IPS-18a (cell line): ENCODE measurements around the gene CCDC127.

ENCODE experiments used
- H3K27ac ChIP-seq: one replicate; pipeline ENCODE4 v1.5.1; 2013; ENCODE audit warnings: low read length
- H3K27me3 ChIP-seq: one replicate; pipeline ENCODE4 v1.6.1; 2013; ENCODE audit warnings: mild to moderate bottlenecking, low read length; ENCODE audit not compliant: control insufficient read depth, insufficient read depth
- H3K36me3 ChIP-seq: one replicate; pipeline ENCODE4 v1.6.1; 2013; ENCODE audit warnings: low read depth, low read length; ENCODE audit not compliant: control insufficient read depth
- H3K4me1 ChIP-seq: one replicate; pipeline ENCODE4 v1.6.1; 2013; ENCODE audit warnings: low read depth, low read length; ENCODE audit not compliant: control insufficient read depth
- H3K4me3 ChIP-seq: one replicate; pipeline ENCODE4 v1.5.1; 2013; ENCODE audit warnings: low read length
- H3K9ac ChIP-seq: one replicate; pipeline ENCODE4 v1.6.1; 2013; ENCODE audit warnings: mild to moderate bottlenecking, low read length, moderate library complexity
- H3K9me3 ChIP-seq: one replicate; pipeline ENCODE4 v1.6.1; 2013; ENCODE audit warnings: low read depth, low read length; ENCODE audit not compliant: control insufficient read depth

Gene CCDC127

DNA sequence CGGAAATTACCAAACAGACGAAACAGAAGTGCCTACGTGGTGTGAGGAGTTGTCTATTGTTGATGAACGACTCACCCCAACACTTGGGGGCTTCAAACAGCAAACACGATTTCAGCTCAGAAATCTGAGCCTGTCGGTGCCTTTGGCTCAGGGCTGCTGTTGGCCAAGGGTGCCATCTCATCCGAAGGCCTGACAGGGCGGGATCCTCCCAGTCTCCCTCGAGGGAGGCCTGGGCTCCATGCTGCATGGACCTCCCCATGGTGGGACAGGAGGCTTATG, 25.3 kb downstream of the CCDC127 start:
- Histone ChIP-seq H3K36me3 (no peaks in the 10 kb centered on the region), H3K9ac (no peak overlapping the region), H3K9me3 (no peaks in the 10 kb centered on the region), H3K4me1 (no peaks in the 10 kb centered on the region), H3K27ac (no peak overlapping the region), H3K4me3 (no peak overlapping the region), H3K27me3 (no peaks in the 10 kb centered on the region)

DNA sequence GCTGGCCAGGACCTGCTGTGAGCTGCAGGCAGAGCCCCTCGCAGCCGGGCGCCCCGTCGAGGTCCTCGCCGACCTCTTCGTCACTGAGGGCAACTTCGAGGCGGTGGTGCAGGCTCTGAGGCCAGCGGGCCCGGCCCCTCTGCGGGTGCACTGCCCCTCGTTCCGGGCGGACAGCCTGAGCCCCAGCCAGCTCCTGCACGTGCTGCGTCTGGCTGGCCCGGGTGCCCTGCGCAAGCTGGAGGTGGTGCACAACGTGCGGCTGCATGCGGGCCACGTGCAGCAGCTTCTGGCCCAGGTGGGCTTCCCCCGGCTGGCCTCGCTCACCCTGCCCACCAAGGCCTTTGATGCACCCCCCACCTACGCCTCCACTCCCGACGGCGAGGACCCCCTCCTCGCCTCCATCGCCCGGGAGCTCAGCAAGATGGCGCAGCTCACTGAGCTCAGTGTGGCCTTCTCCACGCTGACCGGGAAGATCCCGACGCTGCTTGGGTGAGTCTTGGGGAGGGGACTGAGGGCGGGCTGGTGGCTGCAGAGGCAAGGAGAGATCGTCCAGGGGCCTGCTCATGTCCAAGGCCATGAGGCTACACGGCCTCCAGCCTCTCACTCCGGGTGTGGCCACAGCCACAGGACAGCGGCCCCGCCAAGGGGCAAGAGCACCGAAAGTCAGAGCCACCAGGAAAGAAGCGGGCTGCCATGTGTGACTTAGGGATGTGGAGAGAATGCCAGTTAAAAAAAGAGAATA, 25.8 kb downstream of the CCDC127 start:
- Histone ChIP-seq H3K27ac (no peak overlapping the region), H3K4me3 (no peak overlapping the region), H3K27me3 (no peaks in the 10 kb centered on the region), H3K9ac (no peak overlapping the region), H3K9me3 (no peaks in the 10 kb centered on the region), H3K4me1 (no peaks in the 10 kb centered on the region), H3K36me3 (no peaks in the 10 kb centered on the region)

DNA sequence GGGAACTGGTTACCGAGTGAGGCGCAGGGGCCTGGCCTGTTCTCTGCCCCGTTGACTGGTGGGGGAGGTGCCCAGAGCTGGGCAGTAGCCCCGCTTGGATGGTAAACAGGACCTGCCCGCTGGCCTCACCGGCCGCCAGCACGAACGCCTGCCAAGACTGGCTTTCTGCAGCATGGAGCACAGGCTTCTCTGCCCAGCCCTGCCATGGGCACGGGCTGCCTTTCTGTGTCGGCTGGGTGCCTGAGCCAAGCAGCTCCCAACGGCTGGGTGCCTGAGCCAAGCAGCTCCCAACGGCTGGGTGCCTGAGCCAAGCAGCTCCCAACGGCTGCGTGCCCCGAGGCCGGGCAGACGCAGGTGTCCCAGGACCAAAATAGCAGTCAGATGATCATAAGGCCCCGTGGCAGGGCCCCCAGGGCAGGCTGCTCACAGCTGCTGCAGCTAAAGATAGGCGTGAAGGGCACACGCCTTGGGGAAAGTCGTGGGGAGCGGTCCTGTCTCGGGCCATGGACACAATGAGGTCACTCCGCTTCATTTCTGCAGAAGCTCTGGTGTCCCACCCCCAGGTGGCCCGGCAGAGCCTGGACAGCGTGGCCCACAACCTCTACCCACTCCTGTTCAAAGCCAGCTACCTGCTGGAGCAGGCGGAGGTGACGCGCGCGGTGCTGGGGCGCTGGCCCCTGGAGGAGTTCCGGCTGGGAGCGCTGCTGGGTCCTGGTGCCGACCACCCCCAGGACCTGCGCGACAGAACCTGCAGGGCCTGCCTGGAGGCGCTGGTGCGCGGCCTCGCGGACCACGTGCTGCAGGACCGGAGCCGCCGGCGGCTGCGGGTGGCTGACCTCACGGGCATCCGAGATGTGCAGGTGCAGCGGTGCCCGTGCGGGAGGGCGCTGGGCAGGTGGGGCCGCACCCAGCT, 26.7 kb downstream of the CCDC127 start, which contains the start of gene LRRC14B:
LRRC14B (plus strand) TSS at position 460 of the 913 bp plus-strand sequence; CDS start at position 504, 44 bp downstream.
- Histone ChIP-seq H3K27me3 (no peaks in the 10 kb centered on the region), H3K27ac (no peak within 1 kb of the TSS), H3K9ac (no peak within 1 kb of the TSS), H3K4me3 (no peak within 1 kb of the TSS), H3K4me1 (no peaks in the 10 kb centered on the region), H3K9me3 (no peaks in the 10 kb centered on the region), H3K36me3 (no peaks in the 10 kb centered on the region)

DNA sequence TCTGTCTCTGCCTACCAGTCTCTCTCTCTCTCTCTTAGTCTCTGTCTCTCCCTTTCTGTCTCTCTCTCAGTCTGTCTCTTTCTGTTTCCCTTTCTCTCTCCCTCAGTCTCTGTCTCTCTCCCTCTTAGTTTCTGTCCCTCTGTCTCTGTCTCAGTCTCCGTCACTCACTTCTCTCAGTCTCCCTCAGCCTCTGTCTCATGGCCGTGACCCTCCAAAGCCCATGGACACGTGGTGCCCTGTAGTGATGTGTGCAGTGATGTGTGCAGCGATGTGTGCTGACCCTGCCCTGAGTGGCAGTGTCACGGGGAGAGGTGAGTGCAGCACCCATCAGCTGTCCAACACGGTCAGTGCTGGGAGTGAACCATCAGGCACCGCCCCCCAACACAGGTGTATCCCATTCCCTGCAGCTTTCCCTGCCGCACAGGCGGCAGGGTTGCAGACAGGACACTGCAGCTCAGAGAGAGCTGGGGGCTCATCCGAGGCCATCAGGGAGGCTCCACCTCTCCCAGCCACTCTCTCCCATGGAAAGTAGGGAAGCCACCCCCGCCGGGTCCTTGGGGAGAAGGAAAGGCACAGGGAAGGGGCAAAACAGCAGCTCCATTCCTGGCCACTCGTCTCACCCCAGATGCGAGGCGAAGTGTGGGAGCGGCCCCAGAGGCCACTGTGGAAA, 27.5 kb downstream of the CCDC127 start:
- Histone ChIP-seq H3K36me3 (no peaks in the 10 kb centered on the region), H3K9ac (no peak overlapping the region), H3K9me3 (no peaks in the 10 kb centered on the region), H3K27ac (no peak overlapping the region), H3K27me3 (no peaks in the 10 kb centered on the region), H3K4me1 (no peaks in the 10 kb centered on the region), H3K4me3 (no peak overlapping the region)

DNA sequence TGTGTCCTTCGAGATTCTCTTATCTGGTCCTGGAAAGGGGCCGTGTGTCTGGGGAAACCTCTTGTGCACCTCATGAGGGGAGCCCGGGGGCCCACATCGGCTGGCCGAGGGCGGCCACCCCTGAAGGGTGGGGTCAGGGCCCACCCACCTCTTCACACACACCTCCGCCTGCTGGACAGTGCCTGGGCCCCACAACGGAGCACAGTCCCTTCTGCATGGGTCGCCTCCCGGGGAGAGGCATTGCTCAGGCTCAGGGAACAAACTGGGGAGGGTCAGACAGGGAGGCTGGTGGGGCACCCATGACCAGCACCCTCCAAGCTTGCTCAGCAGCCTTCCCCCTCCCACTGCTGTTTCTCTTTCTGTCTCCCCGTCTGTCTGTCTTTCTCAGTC, 28.0 kb downstream of the CCDC127 start:
- Histone ChIP-seq H3K4me1 (no peaks in the 10 kb centered on the region), H3K36me3 (no peaks in the 10 kb centered on the region), H3K9ac (no peak overlapping the region), H3K4me3 (no peak overlapping the region), H3K27ac (no peak overlapping the region), H3K27me3 (no peaks in the 10 kb centered on the region), H3K9me3 (no peaks in the 10 kb centered on the region)

DNA sequence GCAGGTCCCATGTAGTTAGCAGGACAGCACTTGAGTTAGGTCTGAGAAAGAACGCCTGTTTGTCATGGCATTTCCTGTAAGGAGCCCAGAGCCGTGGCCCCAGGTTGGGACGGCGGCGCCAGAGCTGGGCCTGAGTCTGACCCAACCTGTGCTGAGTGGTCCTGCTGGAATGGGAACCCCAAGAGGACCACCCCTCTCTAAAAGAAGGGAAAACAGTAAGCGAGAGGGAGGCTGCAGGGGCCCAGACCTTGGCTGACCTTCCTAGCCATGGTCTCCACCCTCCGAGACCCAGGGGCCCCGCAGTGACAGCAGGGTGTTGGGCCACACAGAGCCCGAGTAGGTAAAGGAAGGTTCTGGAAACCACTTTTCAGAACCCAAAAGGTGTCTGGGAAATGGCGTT, 28.5 kb downstream of the CCDC127 start:
- H3K27ac ChIP-seq: no peak overlapping the region

DNA sequence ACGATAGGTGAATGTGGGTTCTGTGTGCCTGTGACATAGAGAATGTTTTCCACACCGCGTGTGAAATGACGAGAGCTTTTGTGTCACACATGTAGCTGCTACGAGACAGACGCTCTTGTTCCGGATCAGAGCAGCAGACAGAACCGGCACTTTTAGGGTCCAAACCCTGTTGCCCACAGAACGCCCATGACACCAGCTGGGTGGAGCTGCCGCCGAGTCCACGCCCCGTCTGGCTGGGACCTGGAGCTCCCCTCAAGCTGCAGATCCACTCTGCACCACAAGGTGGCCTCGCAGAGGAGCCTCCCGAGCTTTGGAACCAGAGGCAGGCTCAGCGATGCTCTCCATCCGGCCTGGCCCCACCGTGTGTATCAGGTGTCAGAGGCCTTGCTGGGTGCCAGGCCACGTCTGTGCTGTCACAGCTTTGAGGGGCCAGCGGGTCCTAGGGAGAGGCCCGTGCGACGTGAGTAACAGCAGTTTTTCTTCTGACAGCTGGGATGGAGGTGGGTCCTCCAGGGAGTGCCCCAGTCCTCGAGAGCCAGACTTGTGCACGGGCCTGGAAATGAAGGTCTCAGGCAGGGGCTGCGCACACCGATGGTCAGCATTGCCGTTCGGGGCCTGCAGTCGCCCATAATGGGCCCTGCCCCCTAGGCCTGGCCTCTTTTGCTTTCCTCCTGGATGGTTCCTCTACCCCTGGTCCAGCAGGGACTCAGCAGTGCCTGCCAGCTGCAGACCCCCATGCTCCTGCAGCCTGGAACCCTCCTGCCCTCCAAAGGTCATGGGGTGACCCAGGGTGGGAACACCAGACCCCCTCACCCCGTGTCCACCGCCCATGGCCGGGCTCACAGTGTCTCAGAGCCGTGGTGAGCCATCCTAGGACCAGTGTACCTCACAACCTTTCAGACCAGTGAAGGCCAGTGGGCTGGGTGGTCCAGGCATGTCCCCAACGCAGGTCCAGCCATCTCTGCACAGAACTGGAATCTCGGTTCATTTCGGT, 29.2 kb downstream of the CCDC127 start:
- Histone ChIP-seq H3K9ac (no peak overlapping the region), H3K36me3 (no peaks in the 10 kb centered on the region), H3K4me1 (no peaks in the 10 kb centered on the region), H3K4me3 (no peak overlapping the region), H3K27me3 (no peaks in the 10 kb centered on the region), H3K27ac (no peak overlapping the region), H3K9me3 (no peaks in the 10 kb centered on the region)

More for the DNA sequence above, 28.5 kb downstream of the CCDC127 start:
- H3K36me3 ChIP-seq: no peaks in the 10 kb centered on the region
- H3K27me3 ChIP-seq: no peaks in the 10 kb centered on the region
- no peak overlapping the region for H3K4me3 ChIP-seq
- no peaks in the 10 kb centered on the region for H3K9me3 ChIP-seq
- no peak overlapping the region for H3K9ac ChIP-seq
- H3K4me1 ChIP-seq: no peaks in the 10 kb centered on the region

DNA sequence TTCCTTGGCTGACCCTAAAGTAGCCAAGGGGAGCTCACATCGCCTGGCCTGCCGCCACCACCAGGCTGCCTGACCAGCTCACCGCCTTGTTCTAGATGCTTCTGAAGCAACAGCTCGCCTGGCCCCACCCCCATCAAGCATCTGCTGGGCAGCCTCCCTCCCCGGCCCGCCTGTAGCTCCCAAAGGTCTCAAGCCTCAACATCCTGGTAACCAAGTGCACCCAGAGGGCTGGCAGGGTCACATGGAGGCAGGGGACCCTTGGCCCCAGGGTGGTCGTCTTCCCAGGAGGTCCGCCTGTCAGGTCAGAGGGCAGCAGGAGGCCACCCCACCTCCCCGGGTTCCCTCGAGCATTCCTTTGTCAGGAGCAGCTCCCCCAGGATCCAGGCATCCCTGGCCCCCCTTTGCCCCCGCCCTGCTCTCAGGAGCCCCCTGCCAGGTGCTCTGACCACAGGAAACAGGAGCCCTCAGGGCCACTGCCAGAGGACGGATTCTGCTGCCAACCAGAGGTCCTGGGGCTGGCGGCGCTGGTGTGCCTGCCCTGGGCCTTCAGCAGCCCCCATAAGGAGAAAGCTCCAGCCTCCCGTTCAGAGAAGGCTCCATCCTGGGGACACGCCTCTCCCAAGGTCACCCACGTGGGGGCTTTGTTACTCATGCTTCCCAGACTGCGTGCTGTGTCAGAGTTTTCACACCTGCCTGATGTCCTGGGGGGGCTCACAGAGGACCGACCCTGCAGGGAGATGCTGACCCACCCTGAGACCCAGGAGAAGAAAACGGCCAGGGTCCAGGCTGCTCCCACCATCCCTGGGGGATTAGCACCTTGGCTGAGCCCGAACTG, 30.1 kb downstream of the CCDC127 start:
- H3K9me3 ChIP-seq: no peaks in the 10 kb centered on the region
- H3K27me3 ChIP-seq: no peaks in the 10 kb centered on the region
- no peaks in the 10 kb centered on the region for H3K36me3 ChIP-seq
- H3K4me3 ChIP-seq: no peak overlapping the region
- no peaks in the 10 kb centered on the region for H3K4me1 ChIP-seq
- H3K9ac ChIP-seq: no peak overlapping the region
- H3K27ac ChIP-seq: no peak overlapping the region

DNA sequence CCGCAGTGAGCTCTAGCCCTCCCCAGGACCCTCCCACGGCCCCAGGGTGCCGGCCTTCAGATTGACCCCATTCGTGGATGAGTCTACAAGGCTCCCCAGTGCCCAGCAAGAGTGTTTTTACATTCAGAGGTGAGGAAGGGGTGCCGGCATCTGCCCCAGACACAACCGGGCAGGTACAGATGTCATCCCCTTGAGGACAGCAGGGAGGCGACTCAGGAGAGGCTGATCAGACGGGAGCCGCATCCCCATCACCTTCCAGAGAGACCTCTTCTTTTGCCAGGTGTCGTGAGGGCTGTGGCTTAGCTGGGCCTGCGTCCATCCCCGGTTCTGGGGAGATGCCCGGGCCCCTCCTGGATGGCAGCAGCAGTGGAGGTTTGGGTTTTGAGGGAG, 30.9 kb downstream of the CCDC127 start:
- H3K4me1 ChIP-seq: no peaks in the 10 kb centered on the region

More for the DNA sequence above, 30.9 kb downstream of the CCDC127 start:
- H3K36me3 ChIP-seq: no peaks in the 10 kb centered on the region
- no peak overlapping the region for H3K27ac ChIP-seq
- no peaks in the 10 kb centered on the region for H3K27me3 ChIP-seq
- no peak overlapping the region for H3K4me3 ChIP-seq
- no peak overlapping the region for H3K9ac ChIP-seq
- H3K9me3 ChIP-seq: no peaks in the 10 kb centered on the region
